Progenitor cell of endocrine pancreas (in vitro differentiated cells): ENCODE measurements around the gene DYNC1H1. TPM values are rescaled to one million over a fixed set of nuclear protein-coding genes. Genes with fewer than 3 reads are reported as not detected.

Experiments used
- DNase-seq: peaks from one replicate; pipeline ENCODE4 v3.0.0; 2021; ENCODE audit warnings: low spot score; ENCODE audit not compliant: unreplicated experiment
- H3K27ac Mint-ChIP-seq: 2 replicates; pipeline ENCODE4 v1.8.0; 2021; ENCODE audit warnings: mild to moderate bottlenecking, moderate library complexity, mixed read lengths
- H3K27me3 Mint-ChIP-seq: 2 replicates; pipeline ENCODE4 v1.8.0; 2021; ENCODE audit warnings: mixed read lengths
- H3K36me3 Mint-ChIP-seq: 2 replicates; pipeline ENCODE4 v1.8.0; 2022; ENCODE audit warnings: mixed read lengths; ENCODE audit not compliant: insufficient read depth
- H3K4me1 Mint-ChIP-seq: 2 replicates; pipeline ENCODE4 v1.8.0; 2021; ENCODE audit warnings: low read depth, mixed read lengths
- H3K4me3 Mint-ChIP-seq: 2 replicates; pipeline ENCODE4 v1.8.0; 2021; ENCODE audit warnings: low read depth, mild to moderate bottlenecking, moderate library complexity, mixed read lengths
- H3K9me3 Mint-ChIP-seq: 2 replicates; pipeline ENCODE4 v1.8.0; 2021; ENCODE audit warnings: low read depth, mixed read lengths
- CTCF ChIP-seq: fragments of 200-600 bp; sonication (generic); IDR thresholded peaks from one replicate; pipeline ENCODE4 v1.5.0; 2021; ENCODE audit warnings: antibody characterized with exemption, mild to moderate bottlenecking; ENCODE audit not compliant: unreplicated experiment
- total RNA-seq: library from RNA; stranded (reverse); gene quantifications from 2 replicates; pipeline ENCODE4 v1.2.1, GENCODE V29; 2021

The DYNC1H1 gene
- total RNA-seq, 1 donor from 2014 or later, result 501 TPM

- no peak for TF ChIP-seq CTCF
- no peak for DNase-seq
- Mint-ChIP-seq H3K4me1 (peaks cover 48% of the 10 kb centered on the region), H3K27me3 (no peaks in the 10 kb centered on the region), H3K9me3 (no peaks in the 10 kb centered on the region), H3K4me3 (peak overlapping the region; percentile 80), H3K36me3 (peaks cover 44% of the 10 kb centered on the region), H3K27ac (peak overlapping the region; percentile 95)
Observed at GRCh38 chr14:102086709-102086971, 122.3 kb downstream of the DYNC1H1 start.

GRCh38 chr14:102086972-102087761, 122.8 kb downstream of the DYNC1H1 start, which contains the start of gene HSP90AA1:
HSP90AA1 (minus strand) TSS chr14:102087044; CDS start chr14:102086378, 666 bp downstream.
- Mint-ChIP-seq H3K36me3 (peaks cover 39% of the 10 kb centered on the region), H3K27me3 (no peaks in the 10 kb centered on the region), H3K27ac (peak within 1 kb of the TSS; percentile 98), H3K9me3 (no peaks in the 10 kb centered on the region), H3K4me1 (peaks cover 44% of the 10 kb centered on the region), H3K4me3 (peak within 1 kb of the TSS; percentile 87)
- peak; percentile 90 for DNase-seq
- peak; percentile 20 for TF ChIP-seq CTCF

- Mint-ChIP-seq H3K4me1 (peaks cover 42% of the 10 kb centered on the region), H3K36me3 (peaks cover 34% of the 10 kb centered on the region), H3K27ac (peak overlapping the region; percentile 97), H3K27me3 (no peaks in the 10 kb centered on the region), H3K4me3 (peak overlapping the region; percentile 76), H3K9me3 (no peaks in the 10 kb centered on the region)
- peak; percentile 2 for TF ChIP-seq CTCF
- DNase-seq, result no peak
Observed at GRCh38 chr14:102087762-102088011, 123.3 kb downstream of the DYNC1H1 start.

GRCh38 chr14:102088012-102088792, 123.8 kb downstream of the DYNC1H1 start:
- Mint-ChIP-seq H3K4me3 (peak overlapping the region; percentile 76), H3K27ac (peak overlapping the region; percentile 97), H3K27me3 (no peaks in the 10 kb centered on the region), H3K36me3 (peaks cover 29% of the 10 kb centered on the region), H3K4me1 (peaks cover 36% of the 10 kb centered on the region), H3K9me3 (no peaks in the 10 kb centered on the region)
- DNase-seq, result peak; percentile 43
- no peak for TF ChIP-seq CTCF

GRCh38 chr14:102089621-102090343, 125.4 kb downstream of the DYNC1H1 start:
- DNase-seq, result no peak
- no peak for TF ChIP-seq CTCF
- Mint-ChIP-seq H3K9me3 (no peaks in the 10 kb centered on the region), H3K4me1 (peaks cover 21% of the 10 kb centered on the region), H3K36me3 (peaks cover 13% of the 10 kb centered on the region), H3K27ac (peak overlapping the region; percentile 89), H3K4me3 (peak overlapping the region; percentile 40), H3K27me3 (no peaks in the 10 kb centered on the region)
